ENCODE measurements around the gene SHISA8.
"Not testable (repeated sequence)": the region's sequence is repeated elsewhere in the genome, so short reads cannot be mapped to it uniquely, and the experiment has no call there.

SHISA8 gene

DNA sequence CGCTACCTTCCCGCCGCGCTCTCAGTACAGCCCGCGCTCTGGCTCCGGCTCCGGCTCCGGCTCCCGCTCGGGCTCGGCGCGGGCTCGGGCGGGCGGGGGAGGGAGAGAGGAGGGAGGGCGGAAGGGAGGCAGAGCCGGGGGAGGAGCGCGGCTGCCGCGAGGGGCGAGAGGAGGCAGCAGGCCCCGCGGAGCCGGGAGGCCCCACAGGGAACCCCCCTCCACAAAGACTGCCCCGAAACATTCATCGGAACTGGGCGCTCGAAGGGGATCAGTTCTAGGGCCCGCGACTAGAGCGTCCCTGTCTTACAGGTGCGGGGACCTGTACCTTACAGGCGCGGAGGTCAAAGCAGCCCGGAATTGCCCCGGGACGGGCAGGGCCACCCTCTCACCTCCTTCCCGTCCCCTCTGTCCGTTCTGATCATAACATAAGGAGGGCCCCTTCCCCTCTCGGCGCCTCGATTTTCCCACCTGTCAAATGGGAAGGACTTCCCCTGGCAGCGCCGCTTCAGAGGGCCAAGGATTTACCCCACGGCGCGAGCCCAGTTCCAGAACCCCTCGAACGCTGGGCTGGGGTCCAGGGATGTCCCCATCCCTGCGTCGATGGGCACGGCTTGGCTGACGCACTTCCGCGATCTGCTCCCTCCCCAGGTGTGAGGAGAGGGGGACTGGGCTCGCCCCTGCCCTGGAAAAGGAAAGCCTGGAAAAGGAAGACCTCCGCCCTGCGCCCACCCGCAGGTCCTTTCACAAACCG lies at the start of gene SHISA8:
Gene SHISA8 (minus strand): TSS at position 40 of the 751 bp plus-strand sequence. CDS start 407 bp downstream, outside the sequence.
- no peak for DNase-seq

DNA sequence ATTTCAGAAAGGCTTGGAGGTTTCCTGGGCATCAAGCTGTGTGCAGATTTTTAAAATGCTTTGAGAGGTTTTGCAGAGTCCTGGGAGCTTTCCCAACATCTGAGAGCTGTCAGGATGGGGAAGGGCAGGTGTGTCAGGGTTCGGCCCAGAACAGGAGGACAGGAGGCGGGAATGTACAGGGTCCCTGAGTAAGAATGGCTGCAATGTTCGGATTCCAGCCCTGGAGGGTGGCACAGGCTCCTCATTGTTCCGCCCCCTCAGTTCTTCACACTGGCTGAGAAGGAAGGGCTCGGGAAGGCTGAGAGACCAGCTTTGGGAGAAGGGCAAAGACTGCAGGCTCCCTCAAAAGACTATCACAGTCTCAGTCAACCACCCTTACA lies 49.2 kb upstream of the SHISA8 start:
- DNase-seq: no peak

DNA sequence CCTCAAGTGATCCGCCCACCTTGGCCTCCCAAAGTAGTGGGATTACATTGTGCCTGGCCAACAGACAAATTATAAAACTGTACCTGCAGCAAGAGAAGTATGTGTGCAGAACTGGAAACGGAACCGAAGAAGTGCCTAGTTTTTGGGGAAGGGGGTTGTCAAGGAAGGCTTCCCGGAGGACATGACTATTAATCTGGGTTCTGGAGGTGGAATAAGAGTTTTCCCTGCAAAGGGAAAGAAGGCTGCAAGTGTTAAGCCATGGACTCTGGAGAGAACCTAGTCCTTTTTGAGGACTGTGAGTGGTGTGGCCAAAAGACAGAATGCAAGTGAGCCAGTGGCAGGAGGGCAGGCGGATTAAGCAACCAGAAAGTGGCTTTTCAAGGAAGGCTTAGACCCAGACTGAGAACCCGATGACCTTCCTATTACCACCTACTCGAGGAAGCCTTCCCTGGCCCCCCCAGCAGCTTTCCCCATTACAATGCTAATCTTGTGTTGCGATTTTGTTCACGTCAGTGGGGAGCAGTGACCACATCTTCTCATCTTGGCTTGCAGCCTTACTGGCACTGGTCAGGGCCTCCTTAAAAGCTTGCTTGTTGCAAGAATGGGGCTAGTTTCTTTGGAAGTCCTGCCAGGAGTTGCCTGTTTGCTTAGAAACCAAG lies 48.7 kb upstream of the SHISA8 start:
- DNase-seq: no peak

DNA sequence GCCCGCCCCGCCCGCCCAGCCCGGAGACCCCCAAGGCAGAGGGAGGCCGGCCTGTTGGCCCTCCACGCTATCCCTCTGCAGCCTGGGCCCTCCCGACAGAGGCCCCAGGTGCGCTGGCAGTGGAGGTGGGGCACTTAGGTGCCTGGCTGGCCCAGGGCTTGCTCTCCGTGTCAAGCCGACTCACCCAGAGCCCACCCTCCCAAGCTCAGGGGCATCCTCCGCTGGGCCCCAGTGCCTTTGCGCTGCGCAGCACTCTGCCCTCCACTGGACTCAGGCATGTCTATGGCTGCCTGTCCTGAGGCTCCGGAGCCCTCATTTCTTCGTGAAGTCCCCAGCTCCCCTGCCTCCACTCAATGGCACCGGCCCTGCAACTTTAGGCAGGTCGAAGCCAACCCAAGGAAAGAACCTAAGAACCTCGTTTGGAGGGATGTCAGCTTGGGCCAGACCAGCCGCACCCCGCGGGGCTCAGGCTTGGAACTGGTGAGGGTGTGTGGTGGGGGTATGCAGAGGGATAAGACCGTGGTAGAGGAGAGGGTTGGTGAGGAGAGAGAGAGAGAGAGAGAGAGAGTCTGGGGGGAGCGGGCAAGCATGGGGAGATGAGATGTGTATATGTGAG lies 43.2 kb upstream of the SHISA8 start:
- no peak for DNase-seq

DNA sequence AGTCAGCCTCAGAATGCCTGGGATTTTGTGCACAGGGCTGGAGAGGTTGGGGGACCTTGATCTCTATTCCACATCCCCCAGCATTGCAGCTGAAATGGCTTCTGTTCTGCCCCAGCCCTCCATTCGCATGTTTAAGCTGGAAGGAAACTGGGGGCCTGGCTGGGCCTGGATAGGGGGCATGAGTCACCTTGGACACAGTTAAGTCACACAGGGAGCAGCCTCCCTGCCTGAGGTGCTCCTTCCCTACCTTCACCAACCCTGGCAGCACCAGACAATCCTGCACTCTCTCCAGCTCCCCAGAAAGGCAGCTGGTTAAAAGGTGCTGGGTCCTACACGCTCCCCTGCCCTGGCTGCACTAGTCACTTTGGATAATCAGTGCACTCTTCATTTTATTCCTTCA lies 37.8 kb upstream of the SHISA8 start:
- DNase-seq: no peak

DNA sequence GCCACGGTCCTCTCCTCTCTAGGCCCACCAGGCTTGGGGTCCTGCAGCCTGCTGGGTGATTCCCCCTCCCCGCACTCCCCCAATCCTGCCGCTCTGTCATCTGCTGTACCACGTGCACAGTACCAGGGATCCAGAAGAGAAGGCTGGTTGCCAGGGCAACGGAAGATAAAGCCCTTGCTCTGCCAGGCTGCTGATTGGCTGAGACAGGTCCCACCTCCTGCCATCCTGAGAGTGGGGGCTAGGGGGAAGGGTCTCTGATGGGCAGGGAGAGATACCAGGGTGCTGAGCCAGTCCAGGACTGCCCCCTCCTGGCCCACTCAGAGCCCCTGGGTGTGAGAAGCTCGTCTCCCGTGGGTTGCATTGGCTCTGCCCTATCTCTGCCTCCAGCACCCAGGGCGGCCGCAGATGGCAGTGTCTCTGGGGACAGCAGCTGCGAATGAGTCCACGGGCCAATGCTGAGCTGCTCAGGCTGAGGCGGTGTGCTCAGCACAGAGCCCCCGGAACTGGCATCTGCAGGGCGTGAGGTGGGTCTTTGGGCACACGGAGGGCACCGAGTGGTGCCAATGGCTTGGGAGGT lies 37.1 kb upstream of the SHISA8 start, which contains the start of gene SMIM45:
Gene SMIM45 (plus strand): TSS at position 253 of the 577 bp plus-strand sequence.
- DNase-seq: no peak

DNA sequence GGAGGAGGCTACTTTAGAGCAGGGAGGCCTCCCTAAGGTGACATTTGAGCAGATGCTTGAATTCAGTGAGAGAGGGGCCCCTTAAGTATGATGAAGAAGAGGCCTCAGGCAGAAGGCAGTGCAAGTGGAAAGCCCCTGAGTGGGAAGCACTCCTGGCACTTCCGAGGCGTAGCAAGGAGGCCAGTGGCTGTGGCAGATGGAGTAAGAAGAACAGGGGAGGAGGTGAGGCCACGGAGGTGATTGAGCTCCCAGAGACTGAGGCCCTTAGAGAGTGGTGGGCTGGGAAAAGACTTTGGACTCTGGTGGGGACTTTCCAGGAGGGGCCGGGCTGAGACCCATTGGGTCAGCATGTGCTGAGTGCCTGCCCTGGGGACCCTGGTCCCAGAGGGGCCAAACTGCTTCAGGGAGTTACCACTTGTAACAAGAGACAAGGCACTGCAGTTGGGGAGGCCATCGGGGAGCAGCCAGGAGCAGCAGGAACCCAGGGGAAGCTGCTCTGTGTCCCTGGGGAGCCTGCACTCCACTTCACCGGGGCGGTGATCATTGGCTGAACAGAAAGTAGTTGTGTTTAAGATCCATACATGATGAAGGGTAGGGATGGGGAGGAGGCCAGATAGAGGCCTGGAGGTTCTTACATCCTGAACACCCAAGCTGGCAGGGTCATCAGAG lies 34.6 kb upstream of the SHISA8 start:
- DNase-seq: no peak

- not testable (repeated sequence) for DNase-seq
Observed at GRCh38 chr22:41948928-41949296, 34.0 kb upstream of the SHISA8 start.

DNA sequence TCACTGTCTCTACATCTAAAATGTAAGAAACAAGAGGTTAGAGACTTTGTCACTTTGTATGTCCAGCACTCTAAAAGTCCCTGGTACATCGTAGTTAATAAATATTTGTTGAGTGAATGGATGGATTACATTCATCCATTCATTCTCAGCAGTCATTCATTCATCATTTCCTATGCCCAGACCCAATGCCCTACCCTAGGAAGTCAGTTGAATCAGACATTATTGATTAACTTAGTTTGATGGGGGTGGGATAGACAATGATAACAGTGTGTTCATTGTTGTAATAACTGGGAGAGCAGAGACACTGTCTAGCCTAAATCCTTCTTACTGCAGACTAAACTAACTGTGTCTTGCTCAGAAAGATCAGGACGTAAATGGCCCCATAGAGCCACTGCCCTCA lies 33.3 kb upstream of the SHISA8 start:
- no peak for DNase-seq

GRCh38 chr22:41947424-41948080 lies 32.7 kb upstream of the SHISA8 start:
- no peak for DNase-seq

GRCh38 chr22:41946629-41947423 lies 32.0 kb upstream of the SHISA8 start, which contains the start of gene CENPM:
TSS of gene CENPM (minus strand) at chr22:41947152. CDS start at chr22:41947076, 76 bp downstream.
- DNase-seq: peak; percentile 88

DNA sequence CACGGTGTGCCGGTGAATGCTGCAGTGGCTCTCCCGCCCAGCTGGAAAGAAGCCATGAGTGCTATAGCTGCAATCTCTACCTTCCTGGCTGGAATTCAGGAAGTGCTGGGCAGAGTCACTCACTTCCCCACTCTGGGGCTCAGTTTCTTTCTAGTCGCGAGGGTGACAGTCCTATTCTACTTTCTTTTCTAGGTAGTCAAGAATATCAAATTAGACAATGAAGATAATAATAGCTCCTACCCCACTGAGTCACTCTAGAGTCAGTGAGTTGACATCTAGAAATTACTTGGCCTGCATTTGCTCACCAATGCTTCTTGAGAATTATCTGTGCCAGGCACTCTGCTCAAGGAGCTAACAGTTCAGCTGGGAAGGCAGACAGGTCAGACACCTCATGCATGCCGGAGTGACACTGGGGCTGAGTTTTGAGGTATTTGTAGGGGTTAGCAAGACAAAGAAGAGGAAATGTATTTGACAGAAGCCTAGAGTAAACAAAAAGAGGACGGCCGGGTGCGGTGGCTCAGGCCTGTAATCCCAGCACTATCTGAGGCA lies 28.9 kb upstream of the SHISA8 start:
- no peak for DNase-seq

- peak; percentile 36 for DNase-seq
Observed at GRCh38 chr22:41940832-41941765, 26.2 kb upstream of the SHISA8 start.

- no peak for DNase-seq
Observed at GRCh38 chr22:41939981-41940831, 25.3 kb upstream of the SHISA8 start.

DNA sequence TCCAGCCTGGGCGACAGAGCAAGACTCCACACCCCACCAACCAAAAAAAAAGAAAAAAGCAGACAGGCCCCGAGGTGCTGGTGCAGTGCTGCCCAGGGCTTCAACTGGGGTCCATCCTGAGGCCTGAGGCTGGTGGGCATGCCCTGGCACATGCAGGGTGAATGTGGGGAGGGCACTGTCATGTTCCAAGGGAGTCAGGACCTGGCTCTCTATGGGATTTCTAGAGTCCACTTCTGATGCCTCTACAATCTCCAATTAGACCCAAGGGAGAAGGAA lies 22.0 kb upstream of the SHISA8 start:
- DNase-seq: no peak

DNA sequence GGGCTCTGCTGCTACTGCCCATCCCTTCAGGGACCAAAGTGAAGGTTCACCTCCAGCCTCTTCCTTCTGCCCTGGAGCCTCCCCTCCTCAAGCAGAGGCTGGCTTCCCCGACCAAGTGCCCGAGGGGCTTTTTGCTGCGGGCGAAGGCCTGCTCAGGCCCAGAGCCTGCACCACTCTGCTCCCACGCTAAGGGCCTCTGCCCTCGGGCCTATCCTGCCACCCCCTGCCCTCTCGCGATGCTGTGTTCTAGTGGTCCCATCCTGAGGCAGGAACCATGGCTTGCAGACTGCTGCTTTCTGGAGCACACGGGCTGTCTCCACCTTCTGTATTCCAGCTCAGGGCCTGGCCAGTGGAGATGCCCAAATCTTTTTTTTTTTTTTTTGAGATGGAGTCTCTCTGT lies 20.6 kb upstream of the SHISA8 start:
- no peak for DNase-seq

GRCh38 chr22:41935015-41935351 lies 20.1 kb upstream of the SHISA8 start:
- no peak for DNase-seq

- no peak for DNase-seq
Observed at GRCh38 chr22:41934284-41935014, 19.6 kb upstream of the SHISA8 start.
